MCF 10A (cell line): ENCODE results near the gene TMEM135. TPM values are rescaled to one million over a fixed set of nuclear protein-coding genes. Genes with fewer than 3 reads are reported as not detected.
"Not testable (repeated sequence)": the region's sequence is repeated elsewhere in the genome, so short reads cannot be mapped to it uniquely, and the experiment has no call there.

Source experiments
- BruUV-seq: library from RNA; stranded (reverse); fragments of 400-500 nt; replicated peaks from 2 replicates; lab custom pipeline; 2021; lab: Mats Ljungman, UMichigan
- CTCF ChIA-PET: fragments of 300-600 bp; sonication (Branson Sonifier 250); formaldehyde crosslinking; extraction: SDS; loops from one replicate; lab custom pipeline; 2021; ENCODE audit warnings: antibody characterized with exemption, inconsistent platforms; lab: Yijun Ruan, JAX
- POLR2A ChIA-PET: fragments of 300-600, 350-650 bp; sonication (Branson Sonifier 250); formaldehyde crosslinking; extraction: SDS; loops from one replicate; lab custom pipeline; 2020; ENCODE audit warnings: antibody characterized with exemption, inconsistent platforms; lab: Yijun Ruan, JAX
- DNase-seq: peaks from one replicate; pipeline ENCODE4 v3.0.0-alpha.2; 2018; ENCODE audit not compliant: unreplicated experiment
- H3K27ac Mint-ChIP-seq: one replicate; pipeline ENCODE4 v1.8.0; 2022; ENCODE audit warnings: mild to moderate bottlenecking, low read depth, mixed read lengths; ENCODE audit not compliant: unreplicated experiment
- H3K27me3 Mint-ChIP-seq: one replicate; pipeline ENCODE4 v1.8.0; 2022; ENCODE audit warnings: mixed read lengths; ENCODE audit not compliant: insufficient read depth, unreplicated experiment
- H3K36me3 Mint-ChIP-seq: one replicate; pipeline ENCODE4 v1.8.0; 2022; ENCODE audit warnings: mild to moderate bottlenecking, moderate library complexity, mixed read lengths; ENCODE audit not compliant: insufficient read depth, unreplicated experiment
- H3K4me1 Mint-ChIP-seq: one replicate; pipeline ENCODE4 v1.8.0; 2022; ENCODE audit warnings: mixed read lengths; ENCODE audit not compliant: insufficient read depth, unreplicated experiment
- H3K4me3 Mint-ChIP-seq: one replicate; pipeline ENCODE4 v1.8.0; 2022; ENCODE audit warnings: mild to moderate bottlenecking, moderate library complexity, mixed read lengths; ENCODE audit not compliant: unreplicated experiment
- H3K9me3 Mint-ChIP-seq: one replicate; pipeline ENCODE4 v1.8.0; 2022; ENCODE audit warnings: mixed read lengths; ENCODE audit not compliant: unreplicated experiment
- intact Hi-C: fragments of 100-400 bp; cut with micrococcal nuclease; formaldehyde crosslinking; loops from 2 replicates; pipeline ENCODE4 v1.14.1; 2022
- total RNA-seq: library from RNA; stranded (reverse); gene quantifications from 2 replicates; pipeline ENCODE4 v1.2.3, GENCODE V29; 2022
- TF ChIP-seq, protein P1 (sequence below): fragments of 200-600 bp; IDR thresholded peaks from one replicate; pipeline ENCODE4 v1.8.0; 2022; ENCODE audit warnings: antibody characterized with exemption, mild to moderate bottlenecking; ENCODE audit not compliant: unreplicated experiment

TMEM135 gene
- total RNA-seq, 1 experiment from 2014 or later, result 10.7 TPM

DNA sequence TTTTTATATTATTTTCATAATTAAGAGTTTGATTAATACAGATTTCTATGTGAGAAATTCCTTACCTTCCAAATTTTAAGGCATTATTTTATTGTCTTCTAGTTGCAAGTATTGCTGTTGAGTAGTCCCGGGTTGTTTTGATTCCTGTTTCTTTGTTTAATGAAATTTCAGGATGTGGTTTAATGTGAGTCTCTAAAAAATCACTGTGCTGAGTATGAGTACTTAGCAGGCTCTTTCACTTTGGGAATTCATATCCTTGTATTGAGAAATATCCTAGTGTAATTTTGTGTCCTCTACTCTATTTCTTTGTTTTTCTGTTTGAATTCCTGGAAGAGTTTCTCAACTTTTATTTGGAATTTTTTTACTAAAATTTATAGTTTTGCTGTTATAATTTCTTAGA, 113.2 kb downstream of the TMEM135 start:
- DNase-seq, result peak; percentile 9
- ChIA-PET POLR2A (interaction anchor here (0.7 kb wide), 1 partner anchor 46 kb away, joined by 3 read pairs; no protein-coding TSS in a partner anchor), CTCF (no interaction called here)
- TF ChIP-seq, protein P1, sequence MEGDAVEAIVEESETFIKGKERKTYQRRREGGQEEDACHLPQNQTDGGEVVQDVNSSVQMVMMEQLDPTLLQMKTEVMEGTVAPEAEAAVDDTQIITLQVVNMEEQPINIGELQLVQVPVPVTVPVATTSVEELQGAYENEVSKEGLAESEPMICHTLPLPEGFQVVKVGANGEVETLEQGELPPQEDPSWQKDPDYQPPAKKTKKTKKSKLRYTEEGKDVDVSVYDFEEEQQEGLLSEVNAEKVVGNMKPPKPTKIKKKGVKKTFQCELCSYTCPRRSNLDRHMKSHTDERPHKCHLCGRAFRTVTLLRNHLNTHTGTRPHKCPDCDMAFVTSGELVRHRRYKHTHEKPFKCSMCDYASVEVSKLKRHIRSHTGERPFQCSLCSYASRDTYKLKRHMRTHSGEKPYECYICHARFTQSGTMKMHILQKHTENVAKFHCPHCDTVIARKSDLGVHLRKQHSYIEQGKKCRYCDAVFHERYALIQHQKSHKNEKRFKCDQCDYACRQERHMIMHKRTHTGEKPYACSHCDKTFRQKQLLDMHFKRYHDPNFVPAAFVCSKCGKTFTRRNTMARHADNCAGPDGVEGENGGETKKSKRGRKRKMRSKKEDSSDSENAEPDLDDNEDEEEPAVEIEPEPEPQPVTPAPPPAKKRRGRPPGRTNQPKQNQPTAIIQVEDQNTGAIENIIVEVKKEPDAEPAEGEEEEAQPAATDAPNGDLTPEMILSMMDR, result no peak
- no peak overlapping the region for H3K4me3 Mint-ChIP-seq
- no peaks in the 10 kb centered on the region for H3K9me3 Mint-ChIP-seq
- peaks cover 16% of the 10 kb centered on the region for H3K4me1 Mint-ChIP-seq
- no TSS peak for BruUV-seq
- peak overlapping the region; percentile 16 for H3K27ac Mint-ChIP-seq
- H3K27me3 Mint-ChIP-seq, result no peaks in the 10 kb centered on the region
- no peaks in the 10 kb centered on the region for H3K36me3 Mint-ChIP-seq
- intact Hi-C loops, result no loop called here

DNA sequence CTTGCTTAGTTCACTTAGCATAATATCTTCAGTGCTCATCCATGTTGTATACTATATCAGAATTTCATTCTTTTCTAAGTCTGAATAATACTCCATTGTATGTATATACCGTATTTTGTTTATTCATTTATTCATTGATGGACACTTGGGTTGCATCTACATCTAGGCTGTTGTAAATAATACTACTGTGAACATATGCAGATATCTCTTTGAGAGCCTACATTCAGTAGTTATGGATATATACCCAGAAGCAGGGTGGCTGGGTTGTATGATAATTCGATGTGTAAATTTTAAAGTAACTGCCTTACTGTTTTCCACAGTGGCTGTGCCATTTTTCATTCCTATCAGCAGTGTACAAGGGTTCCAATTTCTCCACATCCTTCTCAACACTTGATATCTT, 116.5 kb downstream of the TMEM135 start:
- Mint-ChIP-seq H3K27ac (no peak overlapping the region), H3K36me3 (no peaks in the 10 kb centered on the region), H3K4me1 (peaks cover 15% of the 10 kb centered on the region), H3K4me3 (no peak overlapping the region), H3K9me3 (no peaks in the 10 kb centered on the region), H3K27me3 (no peaks in the 10 kb centered on the region)
- TF ChIP-seq, protein P1, result no peak
- no peak for DNase-seq
- intact Hi-C loops, result no loop called here
- ChIA-PET POLR2A (no interaction called here), CTCF (no interaction called here)
- no TSS peak for BruUV-seq

DNA sequence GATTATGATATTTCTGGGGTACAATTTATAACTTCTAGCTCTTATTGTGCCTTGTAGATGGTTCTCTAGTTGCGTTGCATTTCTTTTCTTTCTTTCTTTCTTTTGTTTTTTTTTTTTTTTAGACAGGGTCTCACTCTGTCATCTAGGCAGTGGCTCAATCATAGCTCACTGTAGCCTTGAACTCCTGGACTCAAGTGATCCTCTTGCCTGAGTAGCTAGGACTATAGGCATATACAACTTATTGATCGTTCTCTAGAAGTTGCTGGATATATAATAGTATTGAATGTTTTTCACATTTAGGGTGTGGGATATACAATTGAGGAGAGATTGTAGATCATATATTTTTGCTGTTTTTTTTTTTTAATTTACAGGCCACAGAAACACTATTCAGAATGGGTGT, 119.2 kb downstream of the TMEM135 start:
- H3K9me3 Mint-ChIP-seq, result no peaks in the 10 kb centered on the region
- ChIA-PET CTCF (interaction anchor here (0.6 kb wide), 1 partner anchor 161 kb away, joined by 3 read pairs; no protein-coding TSS in a partner anchor), POLR2A (no interaction called here)
- no peak for DNase-seq
- H3K4me1 Mint-ChIP-seq, result no peaks in the 10 kb centered on the region
- intact Hi-C loops, result no loop called here
- H3K36me3 Mint-ChIP-seq, result no peaks in the 10 kb centered on the region
- H3K27me3 Mint-ChIP-seq, result no peaks in the 10 kb centered on the region
- H3K27ac Mint-ChIP-seq, result no peak overlapping the region
- TF ChIP-seq, protein P1, result no peak
- H3K4me3 Mint-ChIP-seq, result no peak overlapping the region
- BruUV-seq, result no TSS peak

DNA sequence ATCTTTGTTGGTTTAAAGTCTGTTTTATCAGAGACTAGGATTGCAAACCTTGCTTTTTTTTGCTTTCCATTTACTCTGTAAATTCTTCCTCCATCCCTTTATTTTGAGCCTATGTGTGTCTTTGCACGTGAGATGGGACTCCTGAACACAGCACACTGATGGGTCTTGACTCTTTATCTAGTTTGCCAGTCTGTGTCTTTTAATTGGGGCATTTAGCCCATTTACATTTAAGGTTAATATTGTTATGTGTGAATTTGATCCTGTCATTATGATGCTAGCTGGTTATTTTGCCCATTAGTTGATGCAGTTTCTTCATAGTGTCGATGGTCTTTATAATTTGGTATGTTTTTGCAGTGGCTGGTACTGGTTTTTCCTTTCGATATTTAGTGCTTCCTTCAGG, 131.3 kb downstream of the TMEM135 start:
- DNase-seq, H3K4me1 Mint-ChIP-seq, H3K9me3 Mint-ChIP-seq, CTCF ChIA-PET, POLR2A ChIA-PET, H3K36me3 Mint-ChIP-seq, BruUV-seq, H3K4me3 Mint-ChIP-seq, H3K27ac Mint-ChIP-seq, H3K27me3 Mint-ChIP-seq, intact Hi-C loops: not testable (repeated sequence)
